Measurements from ENCODE around the gene NOTCH4.
A peak's percentile ranks its signal among the peaks of the same experiment; 100 is the strongest.
"Not testable (repeated sequence)": the region's sequence is repeated elsewhere in the genome, so short reads cannot be mapped to it uniquely, and the experiment has no call there.

NOTCH4 gene

DNA sequence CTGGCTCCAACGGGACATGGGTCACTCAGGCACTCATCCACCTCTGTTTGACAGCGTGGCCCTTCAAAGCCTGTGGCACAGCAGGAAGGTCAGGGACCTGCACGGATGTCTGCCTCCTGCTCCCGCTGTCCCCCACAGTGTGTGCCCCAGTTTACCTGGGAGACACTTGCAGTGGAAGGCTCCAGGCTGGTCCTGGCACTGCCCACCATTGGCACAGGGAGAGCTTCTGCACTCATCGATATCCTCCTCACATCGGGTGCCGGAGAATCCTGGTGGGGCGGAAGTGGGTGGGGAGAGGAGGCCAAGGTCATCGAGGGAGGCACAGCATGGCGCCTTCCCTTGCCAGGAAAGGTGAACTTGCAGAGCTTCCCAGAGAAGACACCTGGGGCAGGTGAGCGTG lies 6.9 kb downstream of the NOTCH4 start:
- no peak for DNase-seq (ENCODE audit: low spot score)

DNA sequence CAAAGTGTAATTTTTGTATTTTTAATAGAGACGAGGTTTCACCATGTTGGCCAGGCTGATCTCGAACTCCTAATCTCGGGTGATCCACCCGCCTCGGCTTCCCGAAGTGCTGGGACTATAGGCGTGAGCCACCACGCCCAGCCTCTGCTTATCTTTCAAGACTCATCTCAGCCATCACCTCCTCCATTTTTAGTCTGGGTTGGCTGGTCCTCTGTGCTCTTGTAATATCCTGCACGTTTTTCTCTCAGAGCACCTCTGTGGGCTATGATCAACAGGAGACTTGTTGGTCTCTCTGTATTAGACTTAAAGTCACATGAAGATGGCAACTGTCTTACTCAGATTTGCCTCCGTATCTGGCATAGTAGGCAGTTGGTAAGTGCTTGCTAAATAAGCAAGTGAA lies 7.6 kb downstream of the NOTCH4 start:
- DNase-seq (ENCODE audit: low spot score) = no peak

DNA sequence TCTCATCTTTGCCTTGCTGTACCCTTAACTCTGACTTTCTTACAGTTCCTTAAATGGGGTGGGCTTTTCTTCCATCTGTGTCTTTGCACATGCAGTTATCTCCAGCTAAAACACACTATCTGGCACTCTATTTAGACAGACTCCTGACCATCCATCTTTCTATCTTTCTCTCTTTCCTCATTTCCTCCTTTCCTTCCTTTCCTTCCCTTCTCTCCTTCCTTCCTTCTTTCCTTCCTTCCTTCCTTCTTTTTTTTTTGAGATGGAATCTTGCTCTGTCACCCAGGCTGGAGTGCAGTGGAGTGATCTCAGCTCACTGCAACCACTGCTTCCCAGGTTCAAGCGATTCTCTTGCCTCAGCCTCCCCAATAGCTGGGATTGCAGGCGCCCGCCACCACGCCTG lies 8.2 kb downstream of the NOTCH4 start:
- no peak for DNase-seq (ENCODE audit: low spot score)

DNA sequence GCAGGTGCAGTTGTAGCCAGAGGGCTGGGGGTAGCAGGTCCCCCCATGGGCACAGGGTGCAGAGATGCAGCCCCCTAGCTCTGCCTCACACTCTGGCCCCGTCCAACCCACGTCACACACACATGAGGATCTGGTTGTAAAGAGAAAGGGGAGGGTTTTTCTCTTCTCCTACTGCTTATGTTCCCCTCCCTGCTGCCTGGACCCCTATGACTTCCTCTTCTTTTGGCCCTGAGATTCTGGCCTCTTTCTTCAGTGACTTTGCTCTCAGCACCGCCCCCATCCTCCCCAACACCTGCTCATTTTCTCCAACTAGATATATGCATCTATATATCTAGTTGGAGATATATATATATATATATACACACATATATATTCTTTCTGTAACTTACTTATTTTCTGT lies 9.7 kb downstream of the NOTCH4 start:
- no peak for DNase-seq (ENCODE audit: low spot score)

DNA sequence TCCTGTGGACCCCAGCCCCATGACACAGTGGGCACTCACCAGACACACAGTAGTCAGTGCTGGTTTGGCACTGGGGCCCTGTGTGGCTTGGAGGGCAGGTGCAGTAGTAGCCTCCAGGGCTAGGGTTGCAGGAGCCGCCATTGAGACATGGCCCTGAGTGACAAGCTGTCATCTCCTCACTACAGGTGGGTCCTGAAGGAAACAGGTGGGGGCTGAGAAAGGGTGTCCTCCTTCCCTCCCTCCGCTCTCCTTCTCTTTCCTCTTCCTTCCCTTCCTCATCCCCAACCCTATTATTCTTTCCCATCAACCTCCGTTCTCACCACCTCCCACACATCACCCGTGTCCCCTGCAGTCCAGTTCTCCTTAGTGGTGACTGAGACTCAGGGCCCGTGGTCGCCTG lies 10.2 kb downstream of the NOTCH4 start:
- no peak for DNase-seq (ENCODE audit: low spot score)

DNA sequence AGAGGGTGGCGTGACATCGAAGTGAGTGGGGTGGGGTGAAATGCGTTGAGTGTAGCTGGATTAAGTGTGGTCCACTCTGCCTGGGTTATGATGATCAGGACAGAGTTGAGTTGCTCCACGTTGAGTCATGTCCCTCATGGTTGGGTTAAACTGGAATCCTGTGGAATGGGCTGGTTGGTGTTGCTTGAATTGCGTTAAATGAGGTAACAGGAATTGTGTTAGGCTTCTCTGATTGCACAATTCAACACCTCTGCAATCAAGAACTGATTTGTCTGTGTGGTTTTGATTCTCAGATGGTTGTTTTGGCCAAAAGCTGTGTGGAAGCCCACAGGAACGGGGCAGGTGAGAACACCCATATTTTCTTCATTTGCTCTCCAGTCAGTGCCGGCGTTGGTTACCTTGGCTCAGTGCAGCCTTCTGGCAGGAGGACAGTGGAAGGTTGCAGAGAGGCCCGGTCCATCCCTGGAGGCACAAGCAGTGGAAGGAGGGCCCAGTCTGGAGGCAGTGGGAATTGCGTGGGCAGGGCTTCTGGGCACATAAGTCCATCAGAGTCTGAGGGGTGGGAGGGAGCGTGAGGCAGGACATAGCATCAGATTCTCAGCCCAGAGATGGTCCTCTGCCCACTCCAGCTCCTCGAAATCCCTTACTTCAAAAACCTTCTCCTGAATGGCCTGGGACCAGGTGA lies 11.6 kb downstream of the NOTCH4 start:
- DNase-seq (ENCODE audit: low spot score) = no peak

DNA sequence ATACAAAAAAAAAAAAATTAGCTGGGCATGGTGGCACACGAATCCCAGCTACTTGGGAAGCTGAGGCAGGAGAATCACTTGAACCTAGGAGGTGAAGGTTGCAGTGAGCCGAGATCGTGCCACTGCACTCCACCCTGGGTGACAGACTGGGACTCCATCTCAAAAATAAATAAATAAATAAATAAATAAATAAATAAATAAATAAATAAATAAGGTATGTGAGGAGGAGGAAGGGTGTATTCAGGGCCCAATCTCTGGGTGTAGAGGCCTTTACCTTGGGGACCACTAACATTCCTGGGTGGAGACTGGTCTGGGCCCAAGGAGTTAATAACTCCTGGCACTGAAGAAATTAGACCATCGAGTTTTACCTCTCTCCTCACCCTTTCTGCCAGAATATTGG lies 12.4 kb downstream of the NOTCH4 start:
- not testable (repeated sequence) for DNase-seq (ENCODE audit: low spot score)

DNA sequence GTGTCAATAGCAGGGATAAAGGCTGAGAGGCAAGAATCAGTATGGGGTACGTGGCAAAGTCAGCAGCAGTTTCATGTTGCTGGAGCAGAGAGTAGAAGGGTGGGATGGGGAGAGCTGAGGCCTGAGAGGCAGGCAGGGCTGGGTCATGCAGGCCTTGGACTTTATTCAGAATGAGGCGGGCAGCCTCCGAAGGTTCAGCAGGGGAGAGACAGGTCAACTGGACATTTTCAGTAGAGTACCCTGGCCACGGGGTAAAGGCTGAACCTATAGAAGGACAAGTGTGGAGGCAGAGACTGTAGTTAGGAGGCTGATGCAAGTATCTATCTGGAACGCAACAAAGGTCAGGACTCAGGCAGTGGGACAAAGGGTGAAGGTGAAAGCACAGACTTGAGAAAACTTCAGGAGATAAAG lies 13.7 kb downstream of the NOTCH4 start:
- no peak for DNase-seq (ENCODE audit: low spot score)

DNA sequence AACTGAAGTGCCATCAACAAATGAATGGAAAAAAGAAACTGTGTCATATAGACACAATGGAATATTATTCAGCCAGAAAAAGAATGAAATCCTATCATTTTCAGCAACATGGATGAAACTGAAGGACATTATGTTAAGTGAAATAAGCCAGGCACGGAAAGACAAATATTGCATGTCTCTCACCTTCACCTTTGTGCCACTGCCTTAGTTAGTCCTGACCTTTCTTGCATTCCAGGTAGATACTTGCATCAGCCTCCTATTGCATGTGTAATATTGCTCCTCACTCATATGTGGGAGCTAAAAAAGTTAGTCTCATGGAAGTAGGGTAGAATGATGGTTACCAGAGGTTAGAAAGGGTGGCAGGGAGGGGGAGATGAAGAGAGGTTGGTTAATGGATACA lies 14.9 kb downstream of the NOTCH4 start:
- DNase-seq (ENCODE audit: low spot score) = no peak

DNA sequence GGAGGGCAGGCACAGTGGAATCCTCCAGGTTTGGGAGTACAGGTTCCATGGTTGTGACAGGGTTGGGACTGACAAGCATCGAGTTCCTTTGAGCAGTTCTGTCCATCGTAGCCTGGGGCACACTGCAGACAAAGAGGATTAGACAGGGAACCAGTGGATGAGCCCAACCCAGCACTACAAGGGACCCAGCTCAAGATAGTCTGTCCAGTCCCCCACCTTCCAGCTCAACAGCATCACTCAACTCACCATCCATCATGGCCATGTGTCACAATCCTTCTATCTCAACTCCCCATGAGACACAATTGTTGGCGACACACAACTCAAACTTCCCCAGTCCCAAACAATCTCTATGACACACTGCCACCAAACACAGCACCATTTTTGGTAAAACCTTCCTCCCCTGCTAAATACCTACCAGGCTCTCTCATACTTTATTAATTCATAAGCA lies 19.6 kb downstream of the NOTCH4 start:
- no peak for DNase-seq (ENCODE audit: low spot score)

DNA sequence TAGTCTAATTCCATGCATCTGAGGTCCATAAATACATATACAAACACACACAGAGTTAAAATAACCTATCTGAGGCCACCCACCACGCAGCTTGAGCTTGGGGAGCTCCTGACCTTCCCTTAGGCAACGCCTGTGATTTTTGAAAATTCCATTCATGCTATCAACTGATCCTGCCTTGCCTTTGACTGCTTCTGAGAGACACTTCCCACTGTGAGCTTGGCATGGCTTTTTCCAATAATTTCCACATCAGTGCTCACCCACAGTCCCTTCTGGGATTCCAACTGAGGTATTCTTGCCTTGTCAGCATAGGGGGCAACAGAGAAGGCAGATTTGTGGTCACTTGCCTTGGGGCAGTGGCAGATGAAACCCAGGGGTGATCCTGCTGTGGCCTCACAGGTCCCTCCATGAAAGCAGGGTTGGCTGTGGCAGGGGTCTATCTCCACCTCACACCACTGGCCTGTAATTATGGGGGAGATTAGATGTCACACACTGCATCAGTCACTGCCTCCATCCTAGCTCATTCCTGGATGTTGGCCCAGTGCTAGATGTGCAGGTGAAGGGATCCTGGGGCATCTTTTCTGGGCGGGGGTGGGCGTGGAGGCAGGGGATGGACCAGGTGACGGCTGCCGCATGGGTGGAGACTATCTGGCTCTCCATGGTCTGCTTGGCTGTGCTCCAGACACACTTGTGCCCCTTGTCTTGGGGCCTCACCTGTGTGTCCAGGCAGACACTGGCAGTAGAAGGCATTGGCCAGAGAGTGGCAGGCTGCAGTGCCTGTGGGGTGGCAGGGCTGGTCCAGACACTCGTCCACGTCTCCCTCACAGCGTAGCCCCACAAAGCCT lies 20.2 kb downstream of the NOTCH4 start:
- DNase-seq (ENCODE audit: low spot score) = no peak

DNA sequence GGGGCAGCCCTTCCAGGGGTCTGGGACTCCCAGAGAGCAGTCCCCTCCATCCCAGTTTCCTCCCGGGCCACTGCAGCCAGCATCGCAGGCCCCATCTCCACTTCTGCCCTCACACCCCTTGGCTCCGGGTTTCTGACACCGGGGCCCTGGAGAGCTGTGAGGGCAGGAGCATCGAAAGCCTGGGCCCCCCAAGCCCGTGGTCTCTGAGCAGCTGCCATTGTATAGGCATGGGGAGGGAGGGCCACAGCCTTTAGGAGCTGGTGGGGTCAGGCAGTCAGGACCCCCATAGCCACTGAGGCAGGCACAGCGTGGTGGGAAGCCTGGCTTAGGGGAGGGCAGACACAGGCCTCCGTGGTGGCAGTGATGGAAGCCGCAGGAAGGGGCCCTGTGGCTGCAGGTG lies 21.7 kb downstream of the NOTCH4 start:
- DNase-seq (ENCODE audit: low spot score) = no peak

DNA sequence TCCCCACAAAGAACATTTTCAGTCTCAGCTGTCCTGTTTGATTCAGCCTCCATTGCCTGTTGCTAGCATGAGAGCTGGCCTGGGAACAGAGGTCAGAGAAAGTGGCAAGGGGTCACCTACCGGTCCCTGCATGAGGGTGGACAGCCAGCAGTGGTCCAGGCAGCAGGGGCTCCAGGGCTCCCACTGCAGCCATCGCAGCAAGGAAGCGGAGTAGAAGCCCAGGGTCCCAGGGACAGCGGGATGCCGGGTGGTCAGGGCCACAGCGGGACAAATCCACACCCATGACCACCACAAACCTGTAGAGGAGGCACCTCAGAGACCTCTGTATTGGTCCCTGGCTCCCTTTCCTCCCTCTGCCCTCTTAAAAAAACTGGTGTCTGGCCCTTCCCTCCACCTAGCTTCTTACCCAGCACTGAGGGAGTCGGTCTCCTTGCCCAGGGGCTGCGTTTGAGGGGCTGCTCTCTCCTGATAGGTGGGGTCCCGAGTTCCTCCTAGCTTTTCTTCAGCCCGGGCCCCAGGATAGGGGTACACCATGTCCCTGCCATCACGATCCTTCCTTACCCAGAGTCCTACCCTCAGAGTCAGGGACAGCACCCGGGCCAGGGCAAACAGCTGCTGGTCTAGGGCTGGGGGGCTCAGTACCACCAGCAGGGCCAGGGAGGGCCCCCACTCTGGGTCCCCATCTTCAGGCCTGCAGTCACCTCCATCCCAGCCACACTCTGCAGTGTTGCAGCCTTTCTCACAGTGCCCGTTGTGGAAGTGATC lies 23.0 kb downstream of the NOTCH4 start:
- no peak for DNase-seq (ENCODE audit: low spot score)

DNA sequence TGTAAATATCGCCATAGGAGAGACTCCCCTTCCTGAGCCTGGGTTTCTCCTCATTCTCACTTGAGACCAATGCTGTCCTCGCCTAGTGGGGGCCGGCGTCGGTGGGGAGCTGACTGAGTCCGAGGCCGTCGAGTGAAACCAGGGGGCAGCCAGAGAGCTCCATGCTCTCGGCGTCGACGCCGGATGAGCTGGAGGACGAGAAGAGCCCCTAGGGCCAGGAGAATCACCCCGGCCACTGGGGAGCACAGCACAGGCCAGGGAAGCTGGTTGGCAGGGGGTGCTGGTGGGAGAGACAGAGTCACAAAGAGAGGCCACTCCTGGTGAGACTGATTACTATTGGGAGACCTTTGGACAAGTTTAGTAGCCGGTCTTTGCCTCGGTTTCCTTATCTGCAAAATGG lies 25.0 kb downstream of the NOTCH4 start:
- no peak for DNase-seq (ENCODE audit: low spot score)

DNA sequence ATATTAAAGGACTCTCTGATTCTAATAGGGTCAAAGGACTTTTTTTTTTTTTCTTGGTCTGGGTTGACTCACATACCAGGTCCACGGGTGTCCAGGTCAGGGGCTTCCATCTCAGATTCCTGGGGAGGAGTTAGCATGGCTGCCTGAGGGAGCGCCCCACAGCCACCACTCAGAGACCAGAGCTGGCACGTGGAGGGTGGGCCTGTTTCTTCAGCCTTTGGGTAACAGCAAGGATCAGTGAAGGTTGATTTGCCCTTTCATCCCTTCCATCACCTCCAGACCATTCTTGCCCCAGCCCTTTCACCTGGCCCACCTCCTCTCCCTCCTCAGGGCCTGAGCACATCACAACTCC lies 25.5 kb downstream of the NOTCH4 start:
- no peak for DNase-seq (ENCODE audit: low spot score)

DNA sequence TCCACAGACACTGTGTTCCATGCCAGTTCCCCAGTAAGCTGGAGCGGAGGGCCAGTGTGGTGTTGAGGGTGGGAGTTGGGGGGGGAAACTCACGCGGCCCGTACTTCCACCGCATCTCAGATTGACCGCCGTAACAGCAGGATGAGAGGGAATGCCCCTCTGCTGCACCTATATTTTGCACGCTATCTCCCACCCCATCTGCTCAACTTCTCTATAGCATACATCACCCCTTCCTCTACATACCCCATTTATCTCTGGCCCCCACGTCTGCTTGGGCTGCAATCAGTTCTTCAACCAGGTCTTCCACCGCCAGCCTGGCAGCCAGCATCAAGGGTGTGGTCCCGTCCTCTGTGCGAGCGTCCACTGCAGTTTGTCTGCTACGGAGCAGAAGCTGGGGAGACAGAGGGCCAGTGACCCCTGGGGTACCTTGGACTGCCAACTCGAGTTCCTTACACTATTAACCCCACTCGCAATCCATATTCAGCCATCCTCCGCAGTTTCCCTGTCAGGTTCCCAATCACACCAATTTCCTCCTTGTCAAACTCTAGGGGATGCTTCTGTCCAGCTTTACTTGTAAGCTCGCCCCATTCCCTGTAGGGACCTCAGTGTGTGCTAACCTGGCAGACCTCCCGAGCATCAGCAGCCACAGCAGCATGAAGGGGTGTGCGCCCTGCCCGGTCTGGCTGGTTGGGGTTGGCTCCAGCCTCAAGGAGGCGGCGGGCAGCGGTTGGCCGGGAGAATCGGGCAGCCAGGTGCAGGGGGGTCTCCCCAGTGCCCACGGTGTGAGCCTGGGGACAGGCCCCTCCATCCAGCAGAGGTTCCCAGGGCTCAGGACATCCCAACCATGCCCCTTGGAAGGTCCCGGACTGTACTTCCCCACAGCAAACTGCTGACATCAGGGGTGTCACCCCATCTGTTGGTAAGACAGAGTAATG lies 26.9 kb downstream of the NOTCH4 start:
- no peak for DNase-seq (ENCODE audit: low spot score)

DNA sequence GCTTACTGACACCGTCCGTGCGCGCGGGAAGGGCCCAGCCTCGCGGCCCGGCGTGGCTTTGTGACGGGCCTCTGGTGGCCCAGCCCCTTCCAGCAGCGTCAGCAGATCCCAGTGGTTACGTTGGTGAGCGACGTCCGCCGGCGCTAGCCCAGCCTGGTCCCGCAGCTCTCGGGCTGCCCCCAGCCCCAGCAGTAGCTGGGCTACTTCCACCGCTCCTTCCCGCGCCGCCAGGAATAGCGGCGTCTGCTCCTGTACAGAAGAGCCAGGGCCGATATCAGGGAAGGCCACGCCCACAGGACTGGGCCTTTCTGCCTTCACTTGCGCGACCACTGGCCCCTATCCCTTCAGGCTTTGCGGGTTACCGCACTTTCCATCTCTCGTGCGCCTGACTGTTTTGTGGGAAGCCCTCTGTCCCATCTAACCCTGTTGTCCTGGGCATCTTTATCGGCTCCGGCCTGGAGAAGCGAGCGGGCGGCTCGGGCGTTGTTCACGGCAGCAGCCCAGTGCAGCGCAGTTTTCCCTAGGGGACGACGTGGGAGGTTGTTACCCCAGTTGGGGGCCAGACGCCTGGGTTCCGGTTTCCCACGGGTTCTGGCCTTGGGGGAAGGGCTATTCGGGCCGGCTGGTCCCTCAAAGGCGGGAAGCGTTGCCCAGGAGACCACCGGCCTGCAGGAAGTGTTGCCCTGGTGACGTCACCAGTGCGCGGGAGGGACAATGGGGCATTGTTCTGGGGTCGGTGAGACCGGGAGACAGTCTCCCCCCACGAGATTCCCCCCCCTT lies 27.8 kb downstream of the NOTCH4 start:
- peak; percentile 96 for DNase-seq (ENCODE audit: low spot score)

DNA sequence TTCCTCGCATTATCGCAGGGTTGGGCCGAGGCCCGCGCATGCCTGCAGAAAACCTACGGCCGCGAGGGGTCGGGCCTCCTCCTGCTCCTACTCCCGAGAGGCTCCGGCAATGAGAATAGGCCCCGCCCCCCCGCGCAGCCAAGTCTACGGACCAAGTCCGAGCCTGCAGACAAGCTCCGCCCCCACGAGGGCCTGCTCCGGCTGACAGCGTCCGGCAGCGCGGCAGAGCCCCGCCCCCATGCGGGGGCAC lies 28.3 kb downstream of the NOTCH4 start:
- peak; percentile 100 for DNase-seq (ENCODE audit: low spot score)

DNA sequence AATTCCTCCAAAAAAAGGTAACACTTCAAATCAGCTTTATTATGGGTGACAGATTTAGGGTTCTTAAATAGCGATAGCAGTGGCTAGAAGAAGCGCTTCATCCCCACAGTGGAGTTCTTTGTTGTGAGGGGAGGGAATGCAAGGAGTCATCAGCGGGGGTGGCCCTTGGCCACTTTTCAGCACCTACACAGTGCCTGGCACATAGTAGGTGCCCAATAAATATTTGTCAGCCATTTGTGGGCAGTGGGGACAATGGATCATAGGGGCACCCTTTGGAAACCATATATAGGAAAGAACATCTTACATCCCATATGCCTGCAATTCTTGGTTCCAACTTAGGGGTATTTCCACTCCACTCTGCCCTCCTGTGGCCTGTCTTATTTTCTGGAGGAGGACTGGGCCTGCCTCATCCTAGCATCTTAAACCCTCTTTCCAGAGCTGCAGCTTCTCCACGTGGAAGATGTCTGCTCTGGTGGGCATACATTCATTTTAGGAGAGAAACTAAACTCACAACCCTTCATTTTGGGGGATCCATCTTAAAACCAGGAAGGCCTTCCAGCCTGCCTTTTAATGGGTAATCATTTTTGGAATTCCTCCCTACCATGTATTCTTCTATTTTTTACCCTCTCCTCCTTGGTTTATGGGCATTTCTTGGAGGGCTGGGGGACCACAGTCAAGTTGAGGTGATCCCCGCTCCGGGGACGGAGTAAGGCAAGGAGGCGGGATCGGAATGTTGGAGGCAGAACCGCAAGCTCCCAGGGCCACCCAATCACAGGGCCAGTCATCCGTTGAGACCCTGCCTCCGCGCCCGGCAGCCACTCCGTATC lies 28.8 kb downstream of the NOTCH4 start:
- DNase-seq (ENCODE audit: low spot score) = peak; percentile 67

DNA sequence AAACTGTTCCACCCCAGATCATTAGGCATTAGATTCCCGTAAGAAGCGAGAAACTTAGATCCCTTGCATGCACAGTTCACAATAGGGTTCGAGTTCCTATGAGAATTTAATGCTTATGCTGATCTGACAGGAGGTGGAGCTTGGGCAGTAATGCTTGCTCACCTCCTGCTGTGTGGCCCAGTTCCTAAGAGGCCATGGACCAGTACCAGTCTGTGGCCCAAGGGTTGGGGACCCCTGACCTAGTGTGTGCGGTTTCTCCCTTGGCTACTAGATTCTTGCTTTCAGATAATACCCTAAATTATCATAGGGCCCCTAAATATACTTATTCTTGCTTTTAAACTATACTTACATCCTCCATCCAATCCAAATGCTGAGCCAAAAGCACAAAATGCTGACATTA lies 29.5 kb downstream of the NOTCH4 start:
- no peak for DNase-seq (ENCODE audit: low spot score)
